ENCODE measurements around the gene ARG1.

Gene ARG1

DNA sequence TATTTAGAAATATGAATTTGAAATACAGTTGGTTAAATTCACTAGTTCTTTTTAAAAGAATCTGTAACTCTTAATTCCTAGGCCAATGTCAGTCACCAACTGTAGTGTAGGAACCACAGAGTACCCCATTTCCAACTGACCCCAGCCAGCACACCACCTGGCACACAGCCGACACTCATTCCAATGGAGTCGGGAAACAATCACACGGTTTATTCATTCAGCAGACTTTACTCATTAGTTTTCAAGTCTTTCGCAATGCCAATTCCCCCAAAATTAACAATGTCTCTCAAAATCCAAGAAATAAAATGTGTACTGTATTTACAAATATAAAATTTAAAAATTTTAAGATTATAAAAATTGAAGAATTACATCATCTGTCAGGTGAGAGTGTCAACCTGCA, 13.5 kb downstream of the ARG1 start:
- TF ChIP-seq, protein P1, sequence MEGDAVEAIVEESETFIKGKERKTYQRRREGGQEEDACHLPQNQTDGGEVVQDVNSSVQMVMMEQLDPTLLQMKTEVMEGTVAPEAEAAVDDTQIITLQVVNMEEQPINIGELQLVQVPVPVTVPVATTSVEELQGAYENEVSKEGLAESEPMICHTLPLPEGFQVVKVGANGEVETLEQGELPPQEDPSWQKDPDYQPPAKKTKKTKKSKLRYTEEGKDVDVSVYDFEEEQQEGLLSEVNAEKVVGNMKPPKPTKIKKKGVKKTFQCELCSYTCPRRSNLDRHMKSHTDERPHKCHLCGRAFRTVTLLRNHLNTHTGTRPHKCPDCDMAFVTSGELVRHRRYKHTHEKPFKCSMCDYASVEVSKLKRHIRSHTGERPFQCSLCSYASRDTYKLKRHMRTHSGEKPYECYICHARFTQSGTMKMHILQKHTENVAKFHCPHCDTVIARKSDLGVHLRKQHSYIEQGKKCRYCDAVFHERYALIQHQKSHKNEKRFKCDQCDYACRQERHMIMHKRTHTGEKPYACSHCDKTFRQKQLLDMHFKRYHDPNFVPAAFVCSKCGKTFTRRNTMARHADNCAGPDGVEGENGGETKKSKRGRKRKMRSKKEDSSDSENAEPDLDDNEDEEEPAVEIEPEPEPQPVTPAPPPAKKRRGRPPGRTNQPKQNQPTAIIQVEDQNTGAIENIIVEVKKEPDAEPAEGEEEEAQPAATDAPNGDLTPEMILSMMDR (IDR thresholded peaks at IDR 0.05; ENCODE audit: low read depth, low read length), result no peak
- no peak overlapping the region for H3K4me3 ChIP-seq (ENCODE audit: low read depth, low read length)

DNA sequence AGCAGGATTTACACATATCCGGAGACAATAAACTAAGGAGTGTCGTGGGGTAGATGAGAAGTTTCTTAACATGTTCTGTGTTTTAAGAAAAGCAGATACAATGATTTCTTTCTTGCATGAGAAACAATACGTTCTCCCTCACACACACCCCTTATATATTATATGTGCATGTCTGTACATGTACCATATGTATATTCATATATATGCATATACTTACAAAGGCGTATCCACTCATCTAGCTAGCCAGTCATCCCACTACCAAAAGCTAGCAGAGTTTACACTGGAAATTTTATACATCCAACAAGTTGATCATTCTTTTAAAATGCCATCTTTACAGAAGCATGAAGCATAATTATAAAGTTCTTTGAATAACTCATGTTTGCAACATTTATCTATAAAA, 14.9 kb downstream of the ARG1 start:
- TF ChIP-seq, protein P1 (IDR thresholded peaks at IDR 0.05; ENCODE audit: low read depth, low read length), result no peak
- no peak overlapping the region for H3K4me3 ChIP-seq (ENCODE audit: low read depth, low read length)

DNA sequence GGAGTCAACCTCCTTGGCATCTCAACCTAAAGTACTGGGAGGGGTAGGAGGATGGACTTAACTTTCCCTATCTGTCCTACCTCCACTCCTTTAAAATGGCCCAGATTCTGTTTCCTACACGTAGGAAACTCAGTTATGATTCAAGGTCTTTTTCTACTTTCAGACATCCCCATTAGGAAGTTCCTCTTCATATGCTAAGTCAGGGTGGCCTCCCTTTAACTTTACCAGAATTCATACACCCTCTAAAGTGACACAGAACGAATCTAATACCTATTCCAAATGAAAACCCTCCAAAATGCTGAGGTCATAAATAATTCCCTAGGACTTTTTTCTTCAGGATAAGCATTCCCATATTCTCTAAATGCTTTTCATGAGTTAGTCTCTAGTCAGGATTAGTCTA, 15.6 kb downstream of the ARG1 start:
- TF ChIP-seq, protein P1 (IDR thresholded peaks at IDR 0.05; ENCODE audit: low read depth, low read length), result no peak
- H3K4me3 ChIP-seq (ENCODE audit: low read depth, low read length), result no peak overlapping the region

DNA sequence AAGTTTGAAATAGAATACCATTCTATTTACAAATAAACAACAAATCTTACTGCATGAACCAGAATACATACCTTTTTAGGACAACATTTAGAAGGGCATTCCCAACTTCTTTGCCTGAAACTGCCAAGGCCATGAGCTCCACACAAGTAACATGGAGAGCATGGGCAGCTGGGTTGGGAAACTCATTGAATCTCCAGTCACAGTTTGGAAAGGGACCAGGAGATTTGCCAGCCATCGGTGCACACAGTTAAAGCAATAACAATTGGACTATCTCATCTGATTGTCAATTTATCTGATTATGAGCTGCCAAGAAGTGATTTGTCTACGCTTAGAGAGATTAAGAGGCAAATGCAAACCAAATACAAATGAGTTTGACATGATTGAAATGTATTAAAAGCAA, 19.9 kb downstream of the ARG1 start:
- TF ChIP-seq, protein P1 (IDR thresholded peaks at IDR 0.05; ENCODE audit: low read depth, low read length), result no peak
- H3K4me3 ChIP-seq (ENCODE audit: low read depth, low read length), result no peak overlapping the region

DNA sequence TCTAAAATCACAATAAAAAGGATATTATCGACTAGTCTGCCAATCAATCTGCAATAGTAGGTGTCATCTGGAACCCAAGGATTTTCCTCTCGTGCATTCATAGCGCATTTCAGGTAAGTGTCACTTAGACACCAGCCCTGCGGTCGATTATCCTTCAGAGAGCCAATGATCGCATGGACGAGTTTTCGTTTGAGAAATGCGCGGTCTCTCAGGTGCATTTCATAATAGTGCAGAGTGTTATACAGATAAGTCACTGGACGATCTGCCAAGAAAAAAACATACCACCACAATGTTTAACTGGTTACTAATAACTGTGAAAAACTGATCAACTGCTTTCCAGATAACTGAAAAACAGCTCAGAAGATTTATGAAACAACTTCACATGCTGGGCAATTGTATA, 21.0 kb downstream of the ARG1 start:
- TF ChIP-seq, protein P1 (IDR thresholded peaks at IDR 0.05; ENCODE audit: low read depth, low read length), result no peak
- H3K4me3 ChIP-seq (ENCODE audit: low read depth, low read length), result no peak overlapping the region

DNA sequence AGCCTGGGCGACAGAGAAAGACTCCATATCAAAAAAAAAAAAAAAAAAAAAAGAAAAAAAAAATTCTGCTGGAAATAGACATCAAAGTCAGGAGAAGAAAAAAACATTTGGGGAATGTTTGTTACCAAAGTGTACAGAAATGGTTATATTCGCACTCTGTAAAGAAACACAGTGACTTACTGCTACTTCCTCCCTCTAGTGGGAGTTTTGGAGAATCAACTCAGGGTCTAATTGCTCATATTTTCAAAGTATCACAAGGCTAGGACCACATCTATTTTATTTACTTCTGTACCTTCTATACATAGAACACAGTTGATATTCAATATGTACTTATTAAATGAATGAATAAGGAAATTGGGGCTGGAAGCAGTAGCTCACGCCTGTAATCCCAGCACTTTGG, 24.4 kb downstream of the ARG1 start:
- TF ChIP-seq, protein P1 (IDR thresholded peaks at IDR 0.05; ENCODE audit: low read depth, low read length), result no peak
- H3K4me3 ChIP-seq (ENCODE audit: low read depth, low read length), result no peak overlapping the region

DNA sequence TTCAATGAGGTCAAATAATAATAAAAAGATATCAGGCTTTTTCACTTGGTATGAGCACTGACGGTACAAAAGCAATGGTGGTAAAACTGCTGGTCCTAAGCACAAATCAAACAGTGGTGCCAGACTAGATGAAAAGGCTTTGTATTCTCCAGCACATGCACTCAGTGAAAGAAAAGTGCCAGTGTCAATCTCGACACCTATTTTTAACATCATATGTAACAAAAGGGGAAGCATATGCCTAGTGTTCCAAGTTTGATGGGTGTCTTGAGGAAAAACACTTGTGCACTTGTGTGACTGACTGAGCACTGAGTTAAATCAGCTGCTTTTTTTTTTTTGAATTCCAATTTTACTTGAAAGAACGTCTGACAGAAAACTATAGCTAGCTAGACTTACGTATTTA, 27.7 kb downstream of the ARG1 start:
- H3K4me3 ChIP-seq (ENCODE audit: low read depth, low read length), result no peak overlapping the region
- TF ChIP-seq, protein P1 (IDR thresholded peaks at IDR 0.05; ENCODE audit: low read depth, low read length), result no peak
